ENCODE measurements around the gene CAND2.

Gene CAND2

GRCh38 chr3:12829886-12830784, 33.7 kb downstream of the CAND2 start:
- Histone ChIP-seq H3K4me3 (ENCODE audit: low read depth, low read length) (no peak overlapping the region), H3K4me1 (no peaks in the 10 kb centered on the region), H3K9me3 (no peaks in the 10 kb centered on the region), H3K27me3 (no peaks in the 10 kb centered on the region), H3K36me3 (peaks cover 40% of the 10 kb centered on the region)
- TF ChIP-seq CTCF (IDR thresholded peaks at IDR 0.05; ENCODE audit: low read depth, low read length), result no peak
- no peak for DNase-seq

GRCh38 chr3:12830785-12831156, 34.3 kb downstream of the CAND2 start:
- TF ChIP-seq CTCF (IDR thresholded peaks at IDR 0.05; ENCODE audit: low read depth, low read length), result peak; percentile 24; the same call in 1 of the 2 replicates
- no peaks in the 10 kb centered on the region for H3K4me1 ChIP-seq
- H3K27me3 ChIP-seq, result no peaks in the 10 kb centered on the region
- peaks cover 47% of the 10 kb centered on the region for H3K36me3 ChIP-seq
- no peak overlapping the region for H3K4me3 ChIP-seq (ENCODE audit: low read depth, low read length)
- H3K9me3 ChIP-seq, result no peaks in the 10 kb centered on the region
- no peak for DNase-seq

GRCh38 chr3:12831301-12831866, 34.9 kb downstream of the CAND2 start:
- H3K36me3 ChIP-seq, result peaks cover 53% of the 10 kb centered on the region
- no peaks in the 10 kb centered on the region for H3K27me3 ChIP-seq
- no peaks in the 10 kb centered on the region for H3K4me1 ChIP-seq
- H3K9me3 ChIP-seq, result no peaks in the 10 kb centered on the region
- TF ChIP-seq CTCF (IDR thresholded peaks at IDR 0.05; ENCODE audit: low read depth, low read length), result no peak
- H3K4me3 ChIP-seq (ENCODE audit: low read depth, low read length), result no peak overlapping the region
- DNase-seq, result no peak

GRCh38 chr3:12832350-12833221, 36.1 kb downstream of the CAND2 start:
- no peak for TF ChIP-seq CTCF (IDR thresholded peaks at IDR 0.05; ENCODE audit: low read depth, low read length)

GRCh38 chr3:12833222-12834161, 37.0 kb downstream of the CAND2 start:
- Histone ChIP-seq H3K36me3 (peaks cover 74% of the 10 kb centered on the region), H3K9me3 (no peaks in the 10 kb centered on the region), H3K4me1 (no peaks in the 10 kb centered on the region), H3K27me3 (no peaks in the 10 kb centered on the region), H3K4me3 (ENCODE audit: low read depth, low read length) (no peak overlapping the region)
- no peak for DNase-seq
- TF ChIP-seq CTCF (IDR thresholded peaks at IDR 0.05; ENCODE audit: low read depth, low read length), result no peak

More at GRCh38 chr3:12832350-12833221, 36.1 kb downstream of the CAND2 start:
- H3K27me3 ChIP-seq, result no peaks in the 10 kb centered on the region
- no peak overlapping the region for H3K4me3 ChIP-seq (ENCODE audit: low read depth, low read length)
- H3K9me3 ChIP-seq, result no peaks in the 10 kb centered on the region
- H3K4me1 ChIP-seq, result no peaks in the 10 kb centered on the region
- no peak for DNase-seq
- peaks cover 65% of the 10 kb centered on the region for H3K36me3 ChIP-seq
